Measurements from ENCODE around the gene TRHDE.
"Not testable (repeated sequence)": the region's sequence is repeated elsewhere in the genome, so short reads cannot be mapped to it uniquely, and the experiment has no call there.

DNA sequence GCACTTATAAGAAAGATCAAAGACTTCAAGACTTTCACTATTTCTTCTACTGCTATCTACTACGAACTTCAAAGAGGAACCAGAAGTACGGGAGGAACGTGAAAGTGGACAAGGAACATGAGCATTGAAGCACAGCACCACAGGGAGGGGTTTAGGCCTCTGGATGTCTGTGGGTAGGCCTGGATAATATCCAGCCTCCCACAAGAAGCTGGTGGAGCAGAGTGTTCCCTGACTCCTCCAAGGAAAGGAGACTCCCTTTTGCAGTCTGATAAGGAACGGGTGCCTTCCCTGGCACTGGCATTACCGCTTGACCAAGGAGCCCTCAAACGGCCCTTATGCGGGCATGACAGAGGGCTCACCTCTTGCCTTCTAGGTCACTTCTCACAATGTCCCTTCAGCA is 388.0 kb downstream of the TRHDE start:
- TF ChIP-seq POLR2A, POLR2AphosphoS5 (IDR thresholded peaks at IDR 0.05): not testable (repeated sequence)

All from breast epithelium (tissue), 3 donors.